H1 (cell line): Measurements from ENCODE around the gene UBTD1. TPM values are rescaled to one million over a fixed set of nuclear protein-coding genes. Genes with fewer than 3 reads are reported as not detected.

ENCODE experiments used
- ATF2 ChIP-seq: IDR thresholded peaks from 2 replicates; pipeline ENCODE4 v1.6.1; 2012; ENCODE audit warnings: low read length, inconsistent platforms
- BRCA1 ChIP-seq: IDR thresholded peaks from 2 replicates; pipeline ENCODE4 v1.6.1; 2012; ENCODE audit warnings: low read depth, low read length, improper control_type of control experiment
- CHD7 ChIP-seq: fragments of 300-600 bp; sonication (generic); IDR thresholded peaks from 2 replicates; pipeline ENCODE4 v1.7.1; 2012; ENCODE audit warnings: low read length, moderate library complexity, mild to moderate bottlenecking, inconsistent platforms; ENCODE audit not compliant: insufficient replicate concordance
- FOSL1 ChIP-seq: IDR thresholded peaks from 2 replicates; pipeline ENCODE4 v1.6.1; 2011; ENCODE audit warnings: mild to moderate bottlenecking, low read depth, low read length, moderate library complexity; ENCODE audit not compliant: insufficient read depth
- HDAC6 ChIP-seq: IDR thresholded peaks from one replicate; pipeline ENCODE4 v1.7.1; 2012; ENCODE audit warnings: low read depth, mild to moderate bottlenecking, inconsistent platforms, low read length, moderate library complexity
- MAX ChIP-seq: IDR thresholded peaks from 2 replicates; pipeline ENCODE4 v1.6.1; 2012; ENCODE audit warnings: inconsistent platforms
- RBBP5 ChIP-seq: IDR thresholded peaks from 2 replicates; pipeline ENCODE4 v1.7.1; 2012; ENCODE audit warnings: low read depth, mild to moderate bottlenecking, inconsistent platforms, low read length, moderate library complexity, borderline replicate concordance
- SP2 ChIP-seq: IDR thresholded peaks from 2 replicates; pipeline ENCODE4 v1.6.1; 2012; ENCODE audit warnings: mild to moderate bottlenecking, low read length, inconsistent platforms
- TBP ChIP-seq: IDR thresholded peaks from 2 replicates; pipeline ENCODE4 v1.6.1; 2011; ENCODE audit warnings: low read depth, low read length, improper control_type of control experiment
- ZNF274 ChIP-seq: IDR thresholded peaks from 2 replicates; pipeline ENCODE4 v1.7.0; 2012; ENCODE audit warnings: low read length, borderline replicate concordance; ENCODE audit errors: extremely low read depth
- polyA plus RNA-seq, 7 experiments: library from polyadenylated mRNA; depleted of rRNA in 3 of 7; stranded (reverse) in 5 of 7; unstranded in 2 of 7; fragments of >200 nt in 5 of 7; fragments of 200-250 nt in 2 of 7; gene quantifications; 1 replicate in 5 of 7; 2 replicates in 1 of 7; 4 replicates in 1 of 7; pipeline versions ENCODE4 v1.2.1 to v1.2.3, GENCODE V29; 2011 to 2013; ENCODE audit warnings: missing spikeins in 2 of 7, mixed read lengths in 2 of 7
- total RNA-seq: library from RNA; stranded (reverse); fragmentation: NEBNext Ultra II Directional; extraction: Animal tissue kit (Norgen Biotek cat#: 25700); gene quantifications from 2 replicates; pipeline ENCODE4 v1.2.1, GENCODE V29; 2021

The UBTD1 gene
- total and polyA plus RNA-seq, 2 of the 8 experiments (the other 6 are each of a cell fraction or from before 2014, with no cell fraction given) = 22.3 to 36.2 TPM

- TF ChIP-seq CHD7 (no peak), ZNF274 (no peak), FOSL1 (no peak), HDAC6 (no peak), ATF2 (no peak), BRCA1 (no peak), RBBP5 (no peak), SP2 (no peak), TBP (no peak), MAX (no peak)
Observed at GRCh38 chr10:97538839-97539238, 40.1 kb downstream of the UBTD1 start (continued).
